Dedifferentiated amniotic fluid mesenchymal stem cell (primary cell): ENCODE results near the gene HNMT.
"Not testable (repeated sequence)": the region's sequence is repeated elsewhere in the genome, so short reads cannot be mapped to it uniquely, and the experiment has no call there.

Experiments used
- DNase-seq: peaks from one replicate; pipeline ENCODE4 v3.0.0-alpha.2; 2016; ENCODE audit errors: extremely low spot score

HNMT gene

GRCh38 chr2:138043588-138043987 lies 79.3 kb downstream of the HNMT start:
- DNase-seq: not testable (repeated sequence)

GRCh38 chr2:138058427-138058826 lies 94.2 kb downstream of the HNMT start:
- no peak for DNase-seq

- no peak for DNase-seq
These were observed 95.4 kb downstream of the HNMT start for GRCh38 chr2:138059487-138060300.

GRCh38 chr2:138060301-138060635 lies 96.0 kb downstream of the HNMT start:
- DNase-seq: no peak

DNA sequence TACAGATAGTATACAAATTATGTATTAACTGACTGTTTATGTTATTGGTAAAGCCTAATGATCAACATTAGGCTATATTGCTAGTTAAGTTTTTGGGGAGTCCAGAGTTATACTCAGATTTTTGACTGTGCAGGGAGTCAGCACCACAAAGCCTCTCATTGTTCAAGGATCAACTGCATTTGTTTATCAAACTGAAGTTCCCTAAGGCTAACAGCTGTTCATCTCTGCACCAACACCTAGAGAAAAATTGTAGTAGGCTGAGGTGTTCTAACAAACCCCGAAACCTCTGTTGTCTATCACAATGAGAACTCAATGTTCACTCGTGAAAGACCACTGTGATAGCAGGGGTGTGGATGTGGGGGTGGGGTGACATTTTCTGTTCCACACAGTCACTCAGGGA lies 97.7 kb downstream of the HNMT start:
- DNase-seq: no peak

DNA sequence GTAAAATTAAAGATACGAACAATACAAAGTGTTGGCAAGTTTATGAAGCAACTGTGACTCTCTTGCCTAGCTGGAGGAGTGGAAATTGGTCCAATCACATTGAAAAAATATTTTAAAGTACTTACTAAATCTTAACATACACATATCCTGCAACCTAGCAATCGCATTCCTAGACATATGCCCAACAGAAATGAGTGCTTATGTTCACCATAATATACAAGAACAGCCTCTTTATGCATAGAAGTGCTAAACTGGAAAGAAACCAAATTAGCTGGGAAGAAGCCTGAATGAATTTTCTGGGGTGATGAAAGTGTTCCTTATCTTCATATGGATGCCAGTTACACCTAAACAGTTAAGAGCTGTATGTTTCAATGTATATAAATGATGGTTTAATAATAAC lies 98.9 kb downstream of the HNMT start:
- DNase-seq: no peak
